Measurements from ENCODE around the gene DRC3.
A peak's percentile ranks its signal among the peaks of the same experiment; 100 is the strongest.

The DRC3 gene

DNA sequence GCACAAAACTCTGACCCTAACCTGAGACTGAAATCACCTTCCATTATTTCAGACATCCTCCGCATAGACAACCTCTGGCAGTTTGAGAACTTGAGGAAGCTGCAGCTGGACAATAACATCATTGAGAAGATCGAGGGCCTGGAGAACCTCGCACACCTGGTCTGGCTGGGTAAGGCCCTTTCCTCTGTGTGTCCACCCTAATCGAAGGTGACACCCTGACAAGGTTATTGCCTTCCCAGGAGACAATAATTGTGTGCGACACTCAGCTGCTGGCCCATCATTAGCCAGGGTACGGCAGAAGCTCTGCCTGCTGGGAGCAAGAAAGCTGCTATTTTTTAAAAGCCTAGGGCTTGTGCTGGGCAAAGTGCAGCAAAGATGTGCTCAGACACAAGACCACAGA lies 11.1 kb downstream of the DRC3 start:
- H3K4me3 ChIP-seq (ENCODE audit: low read length) = no peak overlapping the region
- TF ChIP-seq CTCF (conservative IDR thresholded peaks at IDR 0.05; ENCODE audit: low read length) = no peak
- DNase-seq (ENCODE audit: low read depth) = no peak

GRCh38 chr17:17985153-17985552 lies 12.5 kb downstream of the DRC3 start:
- H3K4me3 ChIP-seq (ENCODE audit: low read length) = no peak overlapping the region
- no peak for TF ChIP-seq CTCF (conservative IDR thresholded peaks at IDR 0.05; ENCODE audit: low read length)
- DNase-seq (ENCODE audit: low read depth) = no peak

- H3K4me3 ChIP-seq (ENCODE audit: low read length) = no peak overlapping the region
Observed at GRCh38 chr17:17985555-17985954, 12.9 kb downstream of the DRC3 start.

GRCh38 chr17:17987187-17987896 lies 14.7 kb downstream of the DRC3 start:
- H3K4me3 ChIP-seq (ENCODE audit: low read length) = no peak overlapping the region
- no peak for DNase-seq (ENCODE audit: low read depth)
- no peak for TF ChIP-seq CTCF (conservative IDR thresholded peaks at IDR 0.05; ENCODE audit: low read length)

More at GRCh38 chr17:17985555-17985954, 12.9 kb downstream of the DRC3 start:
- peak; percentile 30; the same call in 1 of the 2 replicates for TF ChIP-seq CTCF (conservative IDR thresholded peaks at IDR 0.05; ENCODE audit: low read length)
- no peak for DNase-seq (ENCODE audit: low read depth)

DNA sequence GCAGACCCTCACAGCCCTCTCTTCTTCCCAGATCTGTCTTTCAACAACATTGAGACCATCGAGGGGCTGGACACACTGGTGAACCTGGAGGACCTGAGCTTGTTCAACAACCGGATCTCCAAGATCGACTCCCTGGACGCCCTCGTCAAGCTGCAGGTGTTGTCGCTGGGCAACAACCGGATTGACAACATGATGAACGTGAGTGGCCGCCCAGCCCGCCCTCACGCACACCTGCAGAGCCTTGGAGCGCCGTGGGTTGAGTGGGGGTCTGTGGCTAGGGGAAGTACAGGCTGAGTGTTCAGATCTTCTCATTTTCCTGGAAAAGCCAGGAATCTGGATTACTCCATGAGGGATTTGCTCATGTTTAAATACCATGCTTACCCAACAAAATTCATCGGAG lies 15.2 kb downstream of the DRC3 start:
- no peak for DNase-seq (ENCODE audit: low read depth)
- TF ChIP-seq CTCF (conservative IDR thresholded peaks at IDR 0.05; ENCODE audit: low read length) = no peak
- no peak overlapping the region for H3K4me3 ChIP-seq (ENCODE audit: low read length)

DNA sequence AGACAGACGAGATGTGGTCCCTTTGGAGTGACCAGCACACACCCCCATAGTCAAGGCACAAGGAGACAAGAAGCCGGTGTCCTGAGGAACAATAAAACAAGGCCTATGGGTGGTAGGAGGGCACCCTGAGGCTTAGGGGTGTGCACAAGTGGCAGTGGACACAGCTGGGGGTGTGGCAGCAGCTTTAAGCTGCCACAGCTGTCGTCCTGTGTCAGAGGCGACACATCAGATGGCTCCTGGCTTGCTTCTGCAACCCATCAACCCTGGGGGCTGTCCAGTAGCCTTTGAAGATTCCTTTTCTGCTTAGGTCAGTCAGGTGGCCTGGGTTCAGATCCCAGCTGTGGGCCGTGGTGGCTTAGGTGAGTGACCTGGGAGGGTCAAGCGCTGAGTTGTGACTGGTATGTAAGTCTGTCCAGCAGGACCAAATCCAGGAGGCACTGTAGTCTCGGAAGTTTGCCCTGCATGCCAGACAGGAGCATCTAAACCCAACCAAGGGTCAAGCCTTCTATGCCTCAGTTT lies 15.8 kb downstream of the DRC3 start:
- no peak for DNase-seq (ENCODE audit: low read depth)
- no peak for TF ChIP-seq CTCF (conservative IDR thresholded peaks at IDR 0.05; ENCODE audit: low read length)

GRCh38 chr17:17989081-17989480 lies 16.4 kb downstream of the DRC3 start:
- H3K4me3 ChIP-seq (ENCODE audit: low read length) = no peak overlapping the region
- no peak for DNase-seq (ENCODE audit: low read depth)
- TF ChIP-seq CTCF (conservative IDR thresholded peaks at IDR 0.05; ENCODE audit: low read length) = no peak

More for the DNA sequence above, 15.8 kb downstream of the DRC3 start:
- H3K4me3 ChIP-seq (ENCODE audit: low read length) = no peak overlapping the region

Measured in AG10803 (cell line).